ENCODE data around the gene HYKK. TPM values are rescaled to one million over a fixed set of nuclear protein-coding genes. Genes with fewer than 3 reads are reported as not detected.

HYKK gene
- polyA plus RNA-seq, 2 of the 4 experiments (the other 2 are of a cell fraction), result 5.5 to 12.9 TPM

- Histone ChIP-seq H3K4me3 (no peak overlapping the region), H3K4me1 (no peaks in the 10 kb centered on the region), H3K9me3 (no peaks in the 10 kb centered on the region), H3K4me2 (no peak overlapping the region), H3K27ac (no peak overlapping the region)
- ChIA-PET CTCF (interaction anchor here (1.6 to 2.8 kb wide), 2 partner anchors 14 to 360 kb away, joined by 3 to 8 read pairs; no protein-coding TSS in a partner anchor), POLR2A (no interaction called here)
- DNase-seq (ENCODE audit: low read depth in 1 of 2, low spot score in 1 of 2), result no peak
- no peak for ATAC-seq
- no peak for FAIRE-seq
- TF ChIP-seq ZNF302 (CRISPR knock-in tag; IDR thresholded peaks at IDR 0.05), result no peak
- TF ChIP-seq REST (IDR thresholded peaks at IDR 0.05), result no peak
- TF ChIP-seq FOSL2 (IDR thresholded peaks at IDR 0.05), result no peak
- TF ChIP-seq FOSL2 (CRISPR knock-in tag; IDR thresholded peaks at IDR 0.05), result no peak
- no peak for TF ChIP-seq BCL3 (IDR thresholded peaks at IDR 0.05)
- no peak for TF ChIP-seq MAX (IDR thresholded peaks at IDR 0.05)
- TF ChIP-seq HEYL (CRISPR knock-in tag; IDR thresholded peaks at IDR 0.05), result no peak
- TF ChIP-seq MAZ (IDR thresholded peaks at IDR 0.05; ENCODE audit: borderline replicate concordance, low read depth, low read length), result no peak
- TF ChIP-seq KDM5A (IDR thresholded peaks at IDR 0.05), result no peak
- no peak for TF ChIP-seq SREBF2 (IDR thresholded peaks at IDR 0.05)
- no peak for TF ChIP-seq HDAC2 (IDR thresholded peaks at IDR 0.05)
- TF ChIP-seq CBX8 (IDR thresholded peaks at IDR 0.05), result no peak
- no peak for TF ChIP-seq RARB (CRISPR knock-in tag; IDR thresholded peaks at IDR 0.05)
- TF ChIP-seq CHD4 (IDR thresholded peaks at IDR 0.05; ENCODE audit: borderline replicate concordance), result no peak
- TF ChIP-seq MAFK (IDR thresholded peaks at IDR 0.05; ENCODE audit: partially characterized antibody), result no peak
- TF ChIP-seq EHF (CRISPR knock-in tag; IDR thresholded peaks at IDR 0.05), result no peak
- TF ChIP-seq PHF8 (IDR thresholded peaks at IDR 0.05; ENCODE audit: borderline replicate concordance, low read depth), result no peak
- no peak for TF ChIP-seq MYC (IDR thresholded peaks at IDR 0.05; ENCODE audit: borderline replicate concordance, low read length)
- TF ChIP-seq ATOH8 (CRISPR knock-in tag; IDR thresholded peaks at IDR 0.05; ENCODE audit: low read depth), result no peak
- TF ChIP-seq HOXB13 (CRISPR knock-in tag; IDR thresholded peaks at IDR 0.05; ENCODE audit: low read depth), result no peak
- no peak for TF ChIP-seq ZFP36 (IDR thresholded peaks at IDR 0.05; ENCODE audit: borderline replicate concordance, partially characterized antibody)
- 93% methylated on average over 1 of the region's 1 CpG for WGBS (ENCODE audit: missing lambda C conversion rate)
Measured at GRCh38 chr15:78469031-78469430, 38.3 kb upstream of the HYKK start.

- no peaks in the 10 kb centered on the region for H3K9me3 ChIP-seq
- no peak for ATAC-seq
- H3K27ac ChIP-seq, result no peak overlapping the region
- ChIA-PET CTCF (interaction anchor here (0.8 to 1.1 kb wide), 2 partner anchors 14 to 63 kb away, joined by 3 read pairs; partner anchors contain the start of gene PSMA4), POLR2A (interaction anchor here (1.4 to 1.5 kb wide), 2 partner anchors 63 to 178 kb away, joined by 3 to 5 read pairs; partner anchors contain the start of genes PSMA4 and SKIC8)
- FAIRE-seq, result no peak
- DNase-seq (ENCODE audit: low read depth in 1 of 2, low spot score in 1 of 2), result no peak
- no peaks in the 10 kb centered on the region for H3K4me1 ChIP-seq
- no peak overlapping the region for H3K4me2 ChIP-seq
- no peak overlapping the region for H3K4me3 ChIP-seq
- 72% methylated on average over 5 of the region's 5 CpGs for WGBS (ENCODE audit: missing lambda C conversion rate)
- no peak for TF ChIP-seq NPAS2 (CRISPR knock-in tag; IDR thresholded peaks at IDR 0.05; ENCODE audit: borderline replicate concordance)
- TF ChIP-seq POLR2AphosphoS2 (conservative IDR thresholded peaks at IDR 0.05; ENCODE audit: low read length), result peak; percentile 80
Measured at GRCh38 chr15:78477295-78477694, 30.1 kb upstream of the HYKK start.
